GM23338 (cell line): ENCODE results near the gene PRKX. TPM values are rescaled to one million over a fixed set of nuclear protein-coding genes. Genes with fewer than 3 reads are reported as not detected.

ENCODE experiments used
- ATAC-seq: fragments of 200-7000 bp; cut with Tn5 transposase; 3 replicates; pipeline ENCODE4 v1.9.1; 2020
- DNase-seq: peaks from one replicate; pipeline ENCODE4 v3.0.0-alpha.2; 2015; ENCODE audit warnings: low spot score
- H2AFZ ChIP-seq: fragments of 200-600 bp; sonication (generic); 2 replicates; pipeline ENCODE4 v1.8.0; 2016; ENCODE audit warnings: antibody characterized with exemption, mild to moderate bottlenecking, moderate library complexity
- H3F3A ChIP-seq: fragments of 200-600 bp; sonication (generic); replicated peaks from 2 replicates; pipeline ENCODE4 v1.8.0; 2017; ENCODE audit warnings: antibody characterized with exemption, mixed run types, low read depth
- H3K27ac ChIP-seq: fragments of 200-600 bp; sonication (generic); 2 replicates; pipeline ENCODE4 v1.6.1; 2016; ENCODE audit warnings: low read depth
- H3K27me3 ChIP-seq: fragments of 200-600 bp; sonication (generic); 2 replicates; pipeline ENCODE4 v1.8.0; 2016; ENCODE audit warnings: mild to moderate bottlenecking, mixed run types, moderate library complexity; ENCODE audit not compliant: insufficient read depth
- H3K36me3 ChIP-seq: fragments of 200-600 bp; sonication (generic); 2 replicates; pipeline ENCODE4 v1.8.0; 2016; ENCODE audit warnings: mild to moderate bottlenecking; ENCODE audit not compliant: insufficient read depth
- H3K4me1 ChIP-seq: fragments of 200-600 bp; sonication (generic); 2 replicates; pipeline ENCODE4 v1.8.0; 2016; ENCODE audit warnings: mild to moderate bottlenecking, moderate library complexity; ENCODE audit not compliant: insufficient read depth
- H3K4me2 ChIP-seq: fragments of 200-600 bp; sonication (generic); 2 replicates; pipeline ENCODE4 v1.7.1; 2017; ENCODE audit warnings: mixed run types
- H3K4me3 ChIP-seq: fragments of 200-600 bp; sonication (generic); 2 replicates; pipeline ENCODE4 v1.6.1; 2016; ENCODE audit warnings: mixed run types
- H3K79me2 ChIP-seq: fragments of 200-600 bp; sonication (generic); replicated peaks from 2 replicates; pipeline ENCODE4 v1.8.0; 2017; ENCODE audit warnings: mild to moderate bottlenecking; ENCODE audit not compliant: insufficient read depth
- H3K9me2 ChIP-seq: fragments of 200-600 bp; sonication (generic); 2 replicates; pipeline ENCODE4 v1.8.0; 2017; ENCODE audit not compliant: insufficient read depth
- H4K20me1 ChIP-seq: fragments of 200-600 bp; sonication (generic); replicated peaks from 2 replicates; pipeline ENCODE4 v1.8.0; 2017; ENCODE audit warnings: mild to moderate bottlenecking; ENCODE audit not compliant: insufficient read depth
- H3K27ac Mint-ChIP-seq: 2 replicates; pipeline ENCODE4 v1.8.0; 2020; ENCODE audit warnings: inconsistent platforms, mild to moderate bottlenecking, moderate library complexity, mixed read lengths
- H3K27me3 Mint-ChIP-seq: 3 replicates; pipeline ENCODE4 v1.8.0; 2022; ENCODE audit warnings: low read depth, mild to moderate bottlenecking, moderate library complexity, mixed read lengths, inconsistent platforms; ENCODE audit not compliant: insufficient read depth, poor library complexity
- H3K36me3 Mint-ChIP-seq: 3 replicates; pipeline ENCODE4 v1.8.0; 2021; ENCODE audit warnings: low read depth, mild to moderate bottlenecking, inconsistent platforms, moderate library complexity, mixed read lengths
- H3K4me1 Mint-ChIP-seq: 3 replicates; pipeline ENCODE4 v1.8.0; 2020; ENCODE audit warnings: mild to moderate bottlenecking, inconsistent platforms, mixed read lengths
- H3K4me3 Mint-ChIP-seq: 3 replicates; pipeline ENCODE4 v1.8.0; 2021; ENCODE audit warnings: moderate library complexity, mild to moderate bottlenecking, inconsistent platforms, mixed read lengths
- H3K9me3 Mint-ChIP-seq: 3 replicates; pipeline ENCODE4 v1.8.0; 2020; ENCODE audit warnings: moderate library complexity, mild to moderate bottlenecking, inconsistent platforms, mixed read lengths
- CREB1 ChIP-seq: fragments of 250-450 bp; sonication (Bioruptor Pico); IDR thresholded peaks from 2 replicates; pipeline ENCODE4 v1.5.0; 2020; ENCODE audit warnings: low read depth, mild to moderate bottlenecking, moderate library complexity
- EZH2 ChIP-seq: fragments of 200-600 bp; sonication (generic); IDR thresholded peaks from one replicate; pipeline ENCODE4 v1.8.0; 2017; ENCODE audit warnings: antibody characterized with exemption, mild to moderate bottlenecking, low read depth; ENCODE audit not compliant: unreplicated experiment
- JUNB ChIP-seq: IDR thresholded peaks from one replicate; pipeline ENCODE4 v1.6.1; 2016; ENCODE audit warnings: antibody characterized with exemption; ENCODE audit not compliant: unreplicated experiment
- NANOG ChIP-seq: IDR thresholded peaks from 2 replicates; pipeline ENCODE4 v1.6.1; 2016; ENCODE audit warnings: antibody characterized with exemption, borderline replicate concordance
- POLR2AphosphoS5 ChIP-seq: IDR thresholded peaks from 2 replicates; pipeline ENCODE4 v1.6.1; 2016; ENCODE audit warnings: antibody characterized with exemption, low read depth
- STAT1 ChIP-seq: IDR thresholded peaks from one replicate; pipeline ENCODE4 v1.6.1; 2016; ENCODE audit warnings: antibody characterized with exemption; ENCODE audit not compliant: unreplicated experiment
- ZNF331 ChIP-seq: fragments of 250-450 bp; sonication (Bioruptor Pico); IDR thresholded peaks from 2 replicates; pipeline ENCODE4 v1.5.0; 2020; ENCODE audit warnings: low read depth, mild to moderate bottlenecking, moderate library complexity
- ZNF462 ChIP-seq: fragments of 250-450 bp; sonication (Bioruptor Pico); IDR thresholded peaks from 2 replicates; pipeline ENCODE4 v1.5.0; 2020; ENCODE audit warnings: mild to moderate bottlenecking, moderate library complexity
- polyA plus RNA-seq: library from polyadenylated mRNA; unstranded; fragments of >200 nt; fragmentation: Nextera tagmentation; extraction: Ambion mirVana; gene quantifications from 2 replicates; pipeline ENCODE4 v1.2.1, GENCODE V29; 2016
- total RNA-seq: library from RNA; depleted of rRNA; stranded (reverse); fragments of >200 nt; shearing (Covaris generic); gene quantifications from 2 replicates; pipeline ENCODE4 v1.2.3, GENCODE V29; 2014
- TF ChIP-seq, protein P1 (sequence below): IDR thresholded peaks from 2 replicates; pipeline ENCODE4 v1.6.1; 2016; ENCODE audit warnings: antibody characterized with exemption

PRKX gene
- total and polyA plus RNA-seq, 2 experiments from 2014 or later = 12.9 to 43.5 TPM

- TF ChIP-seq ZNF462 (CRISPR knock-in tag) = no peak
- no peak for TF ChIP-seq JUNB
- TF ChIP-seq, protein P1, sequence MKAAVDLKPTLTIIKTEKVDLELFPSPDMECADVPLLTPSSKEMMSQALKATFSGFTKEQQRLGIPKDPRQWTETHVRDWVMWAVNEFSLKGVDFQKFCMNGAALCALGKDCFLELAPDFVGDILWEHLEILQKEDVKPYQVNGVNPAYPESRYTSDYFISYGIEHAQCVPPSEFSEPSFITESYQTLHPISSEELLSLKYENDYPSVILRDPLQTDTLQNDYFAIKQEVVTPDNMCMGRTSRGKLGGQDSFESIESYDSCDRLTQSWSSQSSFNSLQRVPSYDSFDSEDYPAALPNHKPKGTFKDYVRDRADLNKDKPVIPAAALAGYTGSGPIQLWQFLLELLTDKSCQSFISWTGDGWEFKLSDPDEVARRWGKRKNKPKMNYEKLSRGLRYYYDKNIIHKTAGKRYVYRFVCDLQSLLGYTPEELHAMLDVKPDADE = no peak
- no peak for TF ChIP-seq ZNF331 (CRISPR knock-in tag)
Observed at GRCh38 chrX:3576886-3577501, 136.5 kb downstream of the PRKX start (continued).

DNA sequence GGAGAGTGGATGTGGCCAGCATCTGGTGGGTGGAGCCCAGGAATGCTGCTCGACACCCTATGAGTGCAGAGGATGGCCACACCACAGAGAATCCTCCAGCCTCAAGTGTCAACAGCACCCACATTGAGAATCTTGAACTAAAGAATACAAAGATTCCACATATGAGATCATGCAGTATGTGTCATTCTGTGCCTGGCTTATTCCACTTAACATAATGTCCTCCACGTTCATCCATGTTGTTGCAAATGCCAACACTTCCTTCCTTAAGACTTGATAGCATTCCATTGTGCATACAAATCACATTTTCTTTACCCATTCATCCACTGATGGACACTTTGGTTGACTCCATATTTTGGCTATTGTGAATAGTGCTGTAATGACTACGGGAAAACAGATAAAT, 145.8 kb downstream of the PRKX start:
- DNase-seq (no peak), ATAC-seq (no peak)
- no peaks in the 10 kb centered on the region for H4K20me1 ChIP-seq
- Mint-ChIP-seq H3K4me3 (no peak overlapping the region), H3K36me3 (no peaks in the 10 kb centered on the region), H3K4me1 (no peaks in the 10 kb centered on the region), H3K27ac (no peak overlapping the region), H3K27me3 (peaks cover 2% of the 10 kb centered on the region), H3K9me3 (peaks cover 2% of the 10 kb centered on the region; the same call in 1 of the 3 replicates)
- H3F3A ChIP-seq = no peaks in the 10 kb centered on the region
- H3K9me2 ChIP-seq = no peaks in the 10 kb centered on the region
- no peaks in the 10 kb centered on the region for H3K27me3 ChIP-seq
- H3K27ac ChIP-seq = no peak overlapping the region
- H3K79me2 ChIP-seq = no peaks in the 10 kb centered on the region
- no peak overlapping the region for H2AFZ ChIP-seq
- H3K36me3 ChIP-seq = no peaks in the 10 kb centered on the region
- H3K4me1 ChIP-seq = no peaks in the 10 kb centered on the region
- no peak overlapping the region for H3K4me3 ChIP-seq
- no peak overlapping the region for H3K4me2 ChIP-seq
- TF ChIP-seq NANOG (no peak), ZNF462 (CRISPR knock-in tag) (no peak), EZH2 (no peak), ZNF331 (CRISPR knock-in tag) (no peak), CREB1 (no peak), STAT1 (no peak), POLR2AphosphoS5 (no peak)
